ENCODE results near the gene PNPLA2. TPM values are rescaled to one million over a fixed set of nuclear protein-coding genes. Genes with fewer than 3 reads are reported as not detected.

The PNPLA2 gene
- total RNA-seq, 4 donors from 2014 or later: 39.7 to 79.4 (median 58.9) TPM

DNA sequence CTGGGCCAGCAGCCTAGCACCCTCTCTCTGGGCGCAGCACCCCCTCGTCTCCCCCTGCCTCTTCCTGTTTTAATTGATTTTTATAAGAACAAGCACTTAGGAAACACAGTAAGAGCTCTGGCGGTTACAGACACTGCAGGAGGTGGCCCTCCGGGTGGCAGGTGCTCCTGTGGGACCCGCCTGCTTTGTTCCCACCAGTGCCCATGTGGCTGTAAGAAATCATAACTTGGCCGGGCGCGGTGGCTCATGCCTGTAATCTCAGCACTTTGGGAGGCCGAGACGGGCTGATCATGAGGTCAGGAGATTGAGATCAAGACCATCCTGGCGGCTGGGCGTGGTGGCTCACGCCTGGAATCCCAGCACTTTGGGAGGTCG lies 42.4 kb downstream of the PNPLA2 start:
- no peak for ATAC-seq
- WGBS, 2 donors (ENCODE audit: low coverage in 1 of 2): 87 to 100% methylated on average over 3 to 4 of the region's 14 CpGs
- H3K36me3 ChIP-seq: peaks cover 0 to 49% of the 10 kb centered on the region in 2 donors

GRCh38 chr11:862081-862661 lies 43.5 kb downstream of the PNPLA2 start:
- H3K27ac ChIP-seq: peak overlapping the region in 2 of 4 donors; percentile 12 to 38

More for the DNA sequence above, 42.4 kb downstream of the PNPLA2 start:
- no peaks in the 10 kb centered on the region for H3K9me3 ChIP-seq
- H3K27ac ChIP-seq: no peak overlapping the region
- peaks cover 0 to 63% (median 16%) of the 10 kb centered on the region in 3 donors for H3K4me1 ChIP-seq
- H3K27me3 ChIP-seq: no peaks in the 10 kb centered on the region
- TF ChIP-seq, protein P1, sequence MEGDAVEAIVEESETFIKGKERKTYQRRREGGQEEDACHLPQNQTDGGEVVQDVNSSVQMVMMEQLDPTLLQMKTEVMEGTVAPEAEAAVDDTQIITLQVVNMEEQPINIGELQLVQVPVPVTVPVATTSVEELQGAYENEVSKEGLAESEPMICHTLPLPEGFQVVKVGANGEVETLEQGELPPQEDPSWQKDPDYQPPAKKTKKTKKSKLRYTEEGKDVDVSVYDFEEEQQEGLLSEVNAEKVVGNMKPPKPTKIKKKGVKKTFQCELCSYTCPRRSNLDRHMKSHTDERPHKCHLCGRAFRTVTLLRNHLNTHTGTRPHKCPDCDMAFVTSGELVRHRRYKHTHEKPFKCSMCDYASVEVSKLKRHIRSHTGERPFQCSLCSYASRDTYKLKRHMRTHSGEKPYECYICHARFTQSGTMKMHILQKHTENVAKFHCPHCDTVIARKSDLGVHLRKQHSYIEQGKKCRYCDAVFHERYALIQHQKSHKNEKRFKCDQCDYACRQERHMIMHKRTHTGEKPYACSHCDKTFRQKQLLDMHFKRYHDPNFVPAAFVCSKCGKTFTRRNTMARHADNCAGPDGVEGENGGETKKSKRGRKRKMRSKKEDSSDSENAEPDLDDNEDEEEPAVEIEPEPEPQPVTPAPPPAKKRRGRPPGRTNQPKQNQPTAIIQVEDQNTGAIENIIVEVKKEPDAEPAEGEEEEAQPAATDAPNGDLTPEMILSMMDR (IDR thresholded peaks at IDR 0.05): no peak
- no peak for TF ChIP-seq EP300 (IDR thresholded peaks at IDR 0.05)
- no peak overlapping the region for H3K4me3 ChIP-seq

DNA sequence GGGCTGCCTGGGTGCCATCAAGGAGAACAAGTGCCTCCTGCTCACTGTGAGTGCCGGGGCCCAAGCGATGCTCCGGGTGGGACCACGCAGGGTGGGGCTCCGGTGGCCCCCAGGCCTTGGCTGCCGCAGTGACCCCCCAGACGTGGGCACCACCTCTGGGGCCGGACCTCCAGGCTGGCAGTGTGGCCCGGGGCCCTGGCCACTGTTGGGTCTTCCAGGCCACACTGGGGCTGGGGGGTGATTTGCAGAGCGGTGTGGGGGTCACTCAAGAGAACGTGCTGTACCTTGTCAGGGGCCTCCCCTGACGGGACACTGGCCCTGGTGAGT lies 43.9 kb downstream of the PNPLA2 start:
- TF ChIP-seq, protein P1 (IDR thresholded peaks at IDR 0.05): no peak
- TF ChIP-seq POLR2AphosphoS5 (IDR thresholded peaks at IDR 0.05) (no peak), POLR2A (IDR thresholded peaks at IDR 0.05) (no peak), EP300 (IDR thresholded peaks at IDR 0.05) (no peak)
- Histone ChIP-seq H3K4me1 (peaks cover 0 to 50% (median 16%) of the 10 kb centered on the region in 3 donors), H3K9me3 (no peaks in the 10 kb centered on the region), H3K4me3 (no peak overlapping the region), H3K36me3 (peaks cover 0 to 64% of the 10 kb centered on the region in 2 donors), H3K27ac (peak overlapping the region in 1 of 4 donors; percentile 12), H3K27me3 (no peaks in the 10 kb centered on the region)
- 100% methylated on average over 3 of the region's 12 CpGs; no CpG with 5 or more reads in 1 of the 2 donors for WGBS, 2 donors (ENCODE audit: low coverage in 1 of 2)
- no peak for ATAC-seq

More at GRCh38 chr11:862081-862661, 43.5 kb downstream of the PNPLA2 start:
- TF ChIP-seq, protein P1 (IDR thresholded peaks at IDR 0.05): no peak
- TF ChIP-seq EP300 (IDR thresholded peaks at IDR 0.05): no peak
- TF ChIP-seq POLR2AphosphoS5 (IDR thresholded peaks at IDR 0.05): no peak
- no peak for TF ChIP-seq POLR2A (IDR thresholded peaks at IDR 0.05)
- Histone ChIP-seq H3K27me3 (no peaks in the 10 kb centered on the region), H3K4me1 (peaks cover 0 to 53% (median 16%) of the 10 kb centered on the region in 3 donors), H3K9me3 (no peaks in the 10 kb centered on the region), H3K4me3 (no peak overlapping the region), H3K36me3 (peaks cover 0 to 59% of the 10 kb centered on the region in 2 donors)
- 40% methylated on average over 3 of the region's 20 CpGs; no CpG with 5 or more reads in 1 of the 2 donors for WGBS, 2 donors (ENCODE audit: low coverage in 1 of 2)
- peak; percentile 4 for ATAC-seq

DNA sequence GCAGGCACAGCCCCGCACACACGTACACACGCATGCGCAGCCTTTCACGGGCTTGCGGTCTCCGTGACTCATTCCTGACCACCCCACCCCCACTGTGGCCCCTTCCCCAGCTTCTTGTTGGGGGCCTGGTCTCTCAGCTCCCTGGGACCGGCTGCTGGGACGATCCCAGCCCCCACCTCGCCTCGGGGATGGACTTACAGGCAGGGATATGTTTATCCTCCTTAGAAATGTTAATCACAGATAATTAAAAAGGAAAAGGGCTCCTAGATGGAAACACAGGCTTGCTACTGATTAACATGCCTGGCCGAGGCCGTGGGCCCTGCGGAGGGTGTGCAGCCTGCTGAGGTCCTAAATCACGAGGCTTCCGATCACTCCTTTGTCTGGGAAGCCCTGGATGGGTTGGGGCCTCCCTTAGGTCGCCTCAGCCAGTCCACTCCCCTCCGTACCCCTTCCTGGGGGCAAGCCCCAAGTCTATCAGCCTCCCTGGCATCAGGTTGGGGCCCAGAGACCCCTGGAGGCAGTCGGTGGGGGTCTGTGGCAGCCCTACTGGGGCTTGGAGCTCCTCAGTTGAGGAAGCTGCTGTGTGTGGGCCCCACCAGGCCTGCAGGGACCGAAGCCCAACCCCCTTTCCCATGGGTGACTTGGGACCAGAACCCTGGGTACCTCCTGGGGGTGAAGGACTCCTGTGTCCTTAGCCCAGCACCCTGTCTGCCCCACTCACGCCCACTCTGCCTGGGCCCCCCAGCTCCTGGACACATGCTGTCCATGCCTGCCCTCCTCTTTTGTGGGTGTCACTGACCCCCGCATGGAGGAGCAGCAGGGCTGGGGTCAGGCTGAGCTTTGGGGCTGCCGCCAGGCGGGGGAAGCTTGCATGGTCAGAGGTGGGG lies 44.6 kb downstream of the PNPLA2 start:
- Histone ChIP-seq H3K36me3 (peaks cover 0 to 70% of the 10 kb centered on the region in 2 donors), H3K27me3 (no peaks in the 10 kb centered on the region), H3K9me3 (no peaks in the 10 kb centered on the region), H3K4me3 (no peak overlapping the region), H3K27ac (no peak overlapping the region), H3K4me1 (peaks cover 0 to 44% (median 16%) of the 10 kb centered on the region in 3 donors)
- WGBS, 2 donors (ENCODE audit: low coverage in 1 of 2): 90% methylated on average over 3 of the region's 24 CpGs; no CpG with 5 or more reads in 1 of the 2 donors
- no peak for ATAC-seq
- TF ChIP-seq POLR2AphosphoS5 (IDR thresholded peaks at IDR 0.05) (no peak), POLR2A (IDR thresholded peaks at IDR 0.05) (no peak), EP300 (IDR thresholded peaks at IDR 0.05) (no peak)
- TF ChIP-seq, protein P1 (IDR thresholded peaks at IDR 0.05): no peak

All from gastroesophageal sphincter (tissue), 4 donors.